HG02840 (cell line): ENCODE measurements around the gene REST.
"Not testable (repeated sequence)": the region's sequence is repeated elsewhere in the genome, so short reads cannot be mapped to it uniquely, and the experiment has no call there.

Experiments
- ATAC-seq: cut with Tn5 transposase; IDR thresholded peaks from one replicate; pipeline ENCODE4 v1.9.1; 2021; ENCODE audit warnings: mild to moderate bottlenecking, moderate library complexity, moderate number of reproducible peaks; ENCODE audit not compliant: unreplicated experiment, low FRiP score

The REST gene

DNA sequence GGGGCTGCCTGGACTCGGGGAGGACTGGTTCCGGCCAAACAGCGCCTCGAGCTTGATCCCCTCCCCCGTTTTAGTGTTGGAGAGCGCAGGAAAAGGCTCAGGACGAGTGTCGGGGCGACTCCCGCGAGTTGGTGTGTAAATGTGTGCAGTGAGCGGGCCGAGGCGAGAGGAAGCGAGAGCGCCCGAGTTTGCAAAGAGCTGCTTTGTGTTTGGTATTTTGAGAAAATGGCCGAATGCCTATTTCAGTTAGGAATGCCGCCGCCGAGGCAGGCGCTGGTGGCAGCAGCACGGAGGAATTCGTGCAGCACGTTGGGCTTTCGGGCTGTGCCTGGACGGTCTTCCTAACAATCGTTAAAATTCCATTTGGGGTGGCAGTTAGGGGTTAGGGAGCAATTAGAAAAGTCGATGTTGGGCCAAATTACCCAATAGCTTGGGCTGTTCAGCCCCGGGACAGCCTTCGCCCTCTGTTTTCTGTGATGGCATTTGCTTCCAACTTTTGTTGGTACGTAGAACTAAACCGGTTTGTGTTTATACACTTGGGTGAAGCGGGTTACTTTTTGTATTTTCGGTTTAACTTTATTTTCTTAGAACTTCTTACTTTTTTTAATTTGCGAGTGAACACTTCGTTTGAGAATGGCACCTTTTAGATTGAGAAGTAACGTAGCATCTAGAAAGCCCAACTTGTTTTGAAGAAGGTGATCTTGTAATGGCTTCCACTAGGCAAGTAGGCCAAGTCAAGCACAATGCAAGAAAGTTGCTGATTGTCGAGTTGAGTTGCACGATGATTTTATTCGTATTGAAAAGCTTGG, 1.6 kb downstream of the REST start:
- ATAC-seq, result peak; percentile 31

GRCh38 chr4:56910172-56910967, 2.7 kb downstream of the REST start:
- no peak for ATAC-seq

DNA sequence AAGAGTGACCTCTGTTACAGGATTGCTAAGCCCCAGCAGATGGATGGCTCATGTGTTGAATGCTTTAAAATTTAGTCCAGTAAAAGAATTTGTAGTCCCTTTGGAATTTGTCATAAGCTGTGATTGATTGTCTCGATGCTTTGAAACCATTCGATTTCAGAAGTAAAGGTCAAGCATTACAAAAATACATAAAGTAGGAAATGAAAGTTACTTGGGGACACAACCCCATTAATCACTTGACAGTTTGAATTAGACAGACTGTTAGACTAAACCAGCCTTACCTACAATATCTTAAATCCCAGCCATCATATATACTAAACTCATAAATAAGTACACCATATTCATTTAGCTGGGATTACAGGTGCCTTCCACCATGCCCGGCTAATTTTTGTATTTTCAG, 6.6 kb downstream of the REST start:
- ATAC-seq, result no peak

DNA sequence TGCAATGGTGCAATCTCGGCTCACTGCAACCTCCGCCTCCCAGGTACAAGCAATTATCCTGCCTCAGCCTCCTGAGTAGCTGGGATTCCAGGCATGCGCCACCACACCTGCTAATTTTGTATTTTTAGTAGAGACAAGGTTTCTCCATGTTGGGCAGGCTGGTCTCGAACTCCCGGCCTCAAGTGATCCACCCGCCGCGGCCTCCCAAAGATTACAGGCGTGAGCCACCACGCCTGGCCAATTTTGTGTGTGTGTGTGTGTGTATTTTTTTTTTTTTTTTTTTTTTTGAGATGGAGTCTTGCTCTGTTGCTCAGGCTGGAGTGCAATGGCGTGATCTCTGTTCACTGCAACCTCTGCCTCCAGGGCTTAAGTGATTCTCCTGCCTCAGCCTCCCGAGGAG, 7.3 kb downstream of the REST start:
- ATAC-seq, result not testable (repeated sequence)

DNA sequence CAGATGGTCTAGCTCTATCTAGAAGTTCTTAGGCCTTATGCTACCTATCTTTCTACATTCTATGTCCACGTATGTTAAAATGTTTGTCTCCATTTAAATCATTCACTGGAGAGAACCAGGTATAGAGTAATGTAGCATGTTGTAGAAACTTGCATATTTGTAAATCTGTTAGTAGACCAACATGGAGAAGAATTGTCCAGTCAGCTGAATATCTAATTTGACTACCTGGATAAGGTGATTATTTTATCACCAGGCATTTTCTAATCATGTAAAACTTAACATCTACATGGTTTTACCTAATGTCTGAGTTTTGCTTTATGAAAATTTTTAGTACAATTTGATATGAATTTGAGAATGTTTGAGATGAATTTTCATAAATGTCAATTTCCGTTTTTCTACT, 19.5 kb downstream of the REST start:
- ATAC-seq, result no peak

DNA sequence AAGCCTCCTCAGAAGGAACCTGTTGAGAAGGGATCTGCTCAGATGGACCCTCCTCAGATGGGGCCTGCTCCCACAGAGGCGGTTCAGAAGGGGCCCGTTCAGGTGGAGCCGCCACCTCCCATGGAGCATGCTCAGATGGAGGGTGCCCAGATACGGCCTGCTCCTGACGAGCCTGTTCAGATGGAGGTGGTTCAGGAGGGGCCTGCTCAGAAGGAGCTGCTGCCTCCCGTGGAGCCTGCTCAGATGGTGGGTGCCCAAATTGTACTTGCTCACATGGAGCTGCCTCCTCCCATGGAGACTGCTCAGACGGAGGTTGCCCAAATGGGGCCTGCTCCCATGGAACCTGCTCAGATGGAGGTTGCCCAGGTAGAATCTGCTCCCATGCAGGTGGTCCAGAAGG, 22.9 kb downstream of the REST start:
- no peak for ATAC-seq

DNA sequence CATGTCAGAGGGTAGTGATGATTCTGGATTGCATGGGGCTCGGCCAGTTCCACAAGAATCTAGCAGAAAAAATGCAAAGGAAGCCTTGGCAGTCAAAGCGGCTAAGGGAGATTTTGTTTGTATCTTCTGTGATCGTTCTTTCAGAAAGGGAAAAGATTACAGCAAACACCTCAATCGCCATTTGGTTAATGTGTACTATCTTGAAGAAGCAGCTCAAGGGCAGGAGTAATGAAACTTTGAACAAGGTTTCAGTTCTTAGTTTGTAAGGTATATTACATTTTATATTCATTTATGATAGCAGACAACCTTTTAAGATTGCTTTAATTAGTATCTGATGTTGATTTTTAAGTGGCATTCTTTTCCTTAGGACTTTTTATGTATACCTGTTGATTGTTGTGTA, 24.2 kb downstream of the REST start:
- ATAC-seq, result no peak

- ATAC-seq, result no peak
These were observed 29.6 kb downstream of the REST start for GRCh38 chr4:56937262-56937661.

DNA sequence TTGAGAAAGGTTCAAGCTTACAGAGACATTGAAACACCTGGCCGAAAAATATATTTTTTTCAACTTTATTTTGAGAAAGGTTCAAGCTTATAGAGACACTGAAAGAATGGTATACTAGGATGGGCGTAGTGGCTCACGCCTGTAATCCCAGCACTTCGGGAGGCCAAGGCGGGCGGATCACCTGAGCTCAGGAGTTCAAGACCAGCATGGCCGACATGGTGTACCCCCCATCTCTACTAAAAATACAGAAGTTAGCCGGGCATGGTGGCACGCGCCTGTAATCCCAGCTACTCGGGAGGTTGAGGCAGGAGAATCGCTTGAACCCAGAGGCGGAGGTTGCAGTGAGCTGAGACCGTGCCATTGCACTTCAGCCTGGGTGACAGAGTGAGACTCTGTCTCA, 32.1 kb downstream of the REST start:
- ATAC-seq, result not testable (repeated sequence)

DNA sequence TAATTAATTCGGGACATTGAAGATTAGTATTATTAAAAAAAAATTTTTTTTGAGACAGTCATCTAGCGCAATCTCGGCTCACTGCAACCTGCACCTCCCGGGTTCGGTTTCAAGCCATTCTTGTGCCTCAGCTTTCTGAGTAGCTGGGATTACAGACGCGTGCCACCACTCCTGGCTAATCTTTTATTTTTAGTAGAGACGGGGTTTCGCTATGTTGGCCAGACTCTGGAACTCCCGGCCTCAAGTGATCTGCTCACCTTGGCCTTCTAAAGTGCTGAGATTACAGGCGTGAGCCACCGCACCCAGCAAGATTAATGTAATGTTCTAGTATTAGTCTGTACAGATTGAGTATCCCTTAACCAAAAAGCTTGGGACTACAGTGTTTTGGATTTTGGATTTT, 32.7 kb downstream of the REST start:
- ATAC-seq, result no peak

DNA sequence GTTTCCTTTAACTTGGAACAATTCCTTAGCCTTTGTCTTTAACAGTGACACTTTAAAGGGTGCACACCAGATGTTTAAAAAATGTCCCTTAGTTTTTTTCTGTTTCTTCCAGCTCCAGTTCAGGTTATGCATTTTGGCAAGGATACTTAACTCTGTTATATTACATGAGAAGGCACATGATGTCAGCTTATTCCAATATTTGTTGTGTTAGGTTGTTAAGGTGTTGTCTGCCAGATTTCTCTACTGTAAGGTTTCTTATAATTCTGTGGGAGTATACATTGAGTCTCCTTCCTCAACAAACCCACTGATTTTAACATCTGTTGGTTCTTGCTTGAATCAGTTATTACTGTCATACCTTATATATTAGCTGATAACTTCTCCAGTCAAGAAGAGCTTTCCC, 33.3 kb downstream of the REST start:
- ATAC-seq, result no peak

- ATAC-seq, result no peak
These were observed 33.7 kb downstream of the REST start for GRCh38 chr4:56941403-56941802.

GRCh38 chr4:56953680-56954520, 46.2 kb downstream of the REST start:
- no peak for ATAC-seq

GRCh38 chr4:56958111-56958517, 50.4 kb downstream of the REST start:
- no peak for ATAC-seq

- no peak for ATAC-seq
These were observed 51.4 kb downstream of the REST start for GRCh38 chr4:56959100-56959499.

- no peak for ATAC-seq
These were observed 53.4 kb downstream of the REST start for GRCh38 chr4:56961107-56961500.

DNA sequence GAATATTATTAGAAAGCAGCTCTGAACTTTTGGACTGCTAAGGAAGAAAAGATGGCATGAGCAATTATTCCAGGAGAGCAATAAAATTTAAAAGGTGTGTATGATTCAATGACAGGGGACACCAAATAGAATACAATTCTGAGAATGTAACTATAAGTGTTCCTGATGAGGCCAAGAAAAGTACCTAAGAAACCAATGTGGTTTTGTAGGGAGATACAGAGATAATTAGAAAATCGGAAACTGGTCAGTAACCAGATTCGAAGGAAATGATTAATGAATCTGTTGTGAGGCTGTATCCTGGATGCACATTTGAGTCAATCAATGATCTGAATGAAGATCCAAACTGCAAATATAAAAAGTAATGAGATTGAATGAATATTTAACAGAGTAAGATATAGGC, 63.7 kb downstream of the REST start:
- ATAC-seq, result no peak

DNA sequence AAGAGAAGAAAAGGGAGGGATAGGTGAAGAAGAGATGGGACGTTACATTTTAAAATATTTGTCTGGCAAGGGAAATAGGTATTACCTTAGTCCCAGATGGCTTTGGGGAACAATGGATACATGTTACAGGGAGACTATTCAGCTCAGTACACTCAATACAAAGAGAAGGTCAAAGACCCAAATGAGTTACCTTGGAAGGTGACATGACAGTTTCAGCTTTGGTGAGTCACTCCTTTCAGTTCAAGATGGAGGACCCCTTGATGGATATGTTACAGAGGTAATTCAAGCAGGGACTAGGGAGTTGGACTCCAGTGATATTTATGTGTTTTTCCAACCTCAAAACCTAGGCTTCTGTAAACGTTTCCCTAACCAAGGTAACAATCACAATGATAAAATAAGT, 64.7 kb downstream of the REST start:
- ATAC-seq, result no peak

GRCh38 chr4:56972809-56973208, 65.1 kb downstream of the REST start:
- no peak for ATAC-seq

DNA sequence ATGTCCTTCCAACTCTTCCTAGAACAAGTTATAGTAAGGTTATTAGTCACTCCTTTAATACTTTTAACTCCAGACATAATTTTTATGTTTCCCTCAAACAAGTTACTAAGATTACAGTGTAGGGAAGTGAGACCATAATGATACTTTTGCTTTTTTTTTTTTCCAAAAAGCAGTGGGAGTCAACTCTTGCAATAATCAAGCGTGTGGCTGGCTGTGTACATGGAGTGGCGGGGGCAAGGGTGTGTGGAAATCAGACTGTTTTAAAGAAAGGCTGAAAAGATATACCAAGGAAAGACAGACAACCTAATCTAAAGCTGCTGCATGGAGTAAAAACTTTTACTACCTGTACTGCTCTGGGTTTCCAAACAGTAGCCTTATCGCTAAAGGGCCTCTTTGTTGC, 65.6 kb downstream of the REST start:
- no peak for ATAC-seq

DNA sequence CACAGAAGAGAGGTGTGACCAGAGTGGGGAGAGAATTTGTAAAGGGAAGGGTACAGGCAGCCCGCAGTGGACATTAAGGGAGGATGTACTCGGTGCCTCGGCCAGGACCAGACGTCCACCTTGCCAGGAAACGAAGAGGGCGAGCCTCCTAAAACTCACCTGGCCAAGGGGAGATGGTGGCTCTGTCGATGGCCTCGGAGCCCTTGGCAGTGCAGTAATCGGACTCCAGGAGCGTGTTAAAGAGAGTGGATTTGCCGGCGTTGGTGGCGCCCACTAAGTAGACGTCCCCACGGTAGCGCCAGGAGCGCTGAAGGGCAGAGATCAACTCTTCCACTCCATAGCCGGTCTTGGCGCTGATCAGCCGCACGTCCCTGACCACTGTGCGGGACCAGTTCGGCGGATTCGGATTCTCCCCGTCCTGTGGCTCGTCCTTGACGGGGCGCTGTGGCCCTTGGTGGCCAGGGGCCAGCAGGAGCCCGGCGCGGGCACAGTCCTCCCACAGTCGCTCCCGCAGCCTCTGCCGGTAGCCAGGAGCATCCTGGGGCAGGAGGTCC, 68.7 kb downstream of the REST start:
- no peak for ATAC-seq
